AG04450 (cell line): ENCODE data around the gene HTR3B. TPM values are rescaled to one million over a fixed set of nuclear protein-coding genes. Genes with fewer than 3 reads are reported as not detected.
"Not testable (repeated sequence)": the region's sequence is repeated elsewhere in the genome, so short reads cannot be mapped to it uniquely, and the experiment has no call there.

ENCODE experiments used
- CTCF ChIA-PET: fragments of 300-600, 350-600 bp; formaldehyde crosslinking; extraction: SDS; loops from one replicate; lab custom pipeline; 2022; ENCODE audit warnings: antibody characterized with exemption, inconsistent platforms; lab: Charles Lee
- POLR2A ChIA-PET: fragments of 350-600 bp; formaldehyde crosslinking; extraction: SDS; loops from one replicate; lab custom pipeline; 2021; ENCODE audit warnings: antibody characterized with exemption, inconsistent platforms; lab: Yijun Ruan, JAX
- DNase-seq: peaks from one replicate; pipeline ENCODE4 v3.0.0-alpha.2; 2011; ENCODE audit warnings: low read depth, low spot score
- H3K27ac ChIP-seq: one replicate; pipeline ENCODE4 v1.5.1; 2012; ENCODE audit warnings: low read depth, low read length, control low read depth
- H3K27me3 ChIP-seq: one replicate; pipeline ENCODE4 v1.6.0; 2012; ENCODE audit warnings: low read length; ENCODE audit not compliant: control insufficient read depth, insufficient read depth
- H3K4me3 ChIP-seq: 2 replicates; pipeline ENCODE4 v1.5.1; 2011; ENCODE audit warnings: mild to moderate bottlenecking, low read depth, low read length, control low read depth
- H3K9me3 ChIP-seq: 2 replicates; pipeline ENCODE4 v1.5.1; 2012; ENCODE audit warnings: low read length; ENCODE audit not compliant: control insufficient read depth, insufficient read depth
- CTCF ChIP-seq: IDR thresholded peaks from 2 replicates; pipeline ENCODE4 v1.5.1; 2011; ENCODE audit warnings: low read depth, low read length, control low read depth, inconsistent platforms
- polyA plus RNA-seq: library from polyadenylated mRNA; depleted of rRNA; stranded (reverse); fragments of >200 nt; gene quantifications from 2 replicates; pipeline ENCODE4 v1.2.3, GENCODE V29; 2011

The HTR3B gene
- polyA plus RNA-seq, 1 experiment = not detected

DNA sequence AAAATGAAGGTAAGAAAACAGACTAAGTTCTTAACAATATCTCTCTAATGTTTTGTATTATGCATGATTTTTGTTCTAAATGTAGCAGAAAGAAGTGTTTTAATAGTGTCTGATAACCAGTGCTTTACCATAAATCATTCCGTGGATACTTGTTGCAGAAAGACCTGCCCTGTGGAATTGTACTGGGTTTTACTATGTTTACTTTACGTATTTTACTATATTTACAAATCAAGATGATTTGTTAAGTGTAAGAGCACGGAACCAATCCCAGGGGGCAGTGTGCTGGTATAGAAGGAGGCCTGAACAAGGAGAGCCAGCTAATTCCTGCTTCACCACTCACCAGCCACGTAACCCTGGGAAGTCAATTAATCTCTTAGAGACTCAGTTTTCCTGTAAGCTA is 1.4 kb downstream of the HTR3B start:
- H3K27me3 ChIP-seq = no peaks in the 10 kb centered on the region
- CTCF ChIA-PET = interaction anchor here (1.1 to 4.3 kb wide), 5 partner anchors 10 to 357 kb away, joined by 4 to 30 read pairs (median 11); no protein-coding TSS in a partner anchor

DNA sequence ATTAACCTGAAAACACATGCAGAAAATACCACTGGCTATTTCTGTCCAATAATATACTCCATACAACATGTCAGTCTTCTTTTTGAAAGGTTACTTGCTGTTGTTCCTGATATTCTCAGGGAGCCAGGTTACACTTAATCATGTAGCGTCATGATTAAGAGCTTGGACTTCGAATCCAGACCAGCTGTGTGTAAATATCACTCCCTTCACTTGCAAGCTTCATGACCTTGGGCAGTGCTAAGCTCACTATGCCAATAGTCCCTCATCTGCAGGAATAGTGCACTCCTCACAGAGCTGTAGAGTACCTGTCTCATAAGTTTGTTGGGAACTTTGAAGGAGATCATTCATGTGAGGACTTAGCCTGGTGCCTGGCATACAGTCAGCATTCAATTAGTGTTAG is 1.9 kb downstream of the HTR3B start:
- Histone ChIP-seq H3K9me3 (no peaks in the 10 kb centered on the region), H3K27ac (no peak overlapping the region), H3K4me3 (no peak overlapping the region), H3K27me3 (no peaks in the 10 kb centered on the region)
- CTCF ChIA-PET = interaction anchor here (0.9 to 4.3 kb wide), 5 partner anchors 10 to 356 kb away, joined by 3 to 30 read pairs (median 11); no protein-coding TSS in a partner anchor
- POLR2A ChIA-PET = no interaction called here
- DNase-seq = no peak
- TF ChIP-seq CTCF = no peak

More for the DNA sequence above, 1.4 kb downstream of the HTR3B start:
- peak; percentile 8 for DNase-seq
- POLR2A ChIA-PET = no interaction called here
- H3K9me3 ChIP-seq = no peaks in the 10 kb centered on the region
- no peak overlapping the region for H3K4me3 ChIP-seq
- no peak overlapping the region for H3K27ac ChIP-seq
- peak; percentile 36; the same call in 1 of the 2 replicates for TF ChIP-seq CTCF

DNA sequence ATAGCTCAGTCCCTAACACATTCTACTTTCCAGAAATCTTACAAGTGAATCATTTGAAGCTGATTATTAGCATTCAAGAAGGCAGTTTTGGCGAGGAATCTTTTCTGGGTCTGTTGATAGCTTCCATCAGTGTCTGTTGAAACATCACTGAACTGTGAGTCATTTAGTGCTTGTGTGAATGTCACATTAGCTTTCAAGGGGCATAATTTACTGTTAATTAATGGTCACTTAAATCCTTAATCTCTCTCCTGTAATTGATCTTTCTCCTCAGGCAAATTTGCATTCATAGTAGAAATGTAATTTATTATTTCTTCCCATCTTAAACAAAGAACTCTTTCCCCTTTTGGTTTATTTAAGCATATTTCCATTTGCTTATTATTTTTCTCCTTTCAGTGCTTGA is 2.6 kb downstream of the HTR3B start:
- TF ChIP-seq CTCF = no peak
- Histone ChIP-seq H3K9me3 (no peaks in the 10 kb centered on the region), H3K27ac (no peak overlapping the region), H3K4me3 (no peak overlapping the region), H3K27me3 (no peaks in the 10 kb centered on the region)
- POLR2A ChIA-PET = no interaction called here
- CTCF ChIA-PET = interaction anchor here (0.7 to 4.3 kb wide), 5 partner anchors 11 to 355 kb away, joined by 3 to 30 read pairs (median 11); no protein-coding TSS in a partner anchor
- DNase-seq = no peak

DNA sequence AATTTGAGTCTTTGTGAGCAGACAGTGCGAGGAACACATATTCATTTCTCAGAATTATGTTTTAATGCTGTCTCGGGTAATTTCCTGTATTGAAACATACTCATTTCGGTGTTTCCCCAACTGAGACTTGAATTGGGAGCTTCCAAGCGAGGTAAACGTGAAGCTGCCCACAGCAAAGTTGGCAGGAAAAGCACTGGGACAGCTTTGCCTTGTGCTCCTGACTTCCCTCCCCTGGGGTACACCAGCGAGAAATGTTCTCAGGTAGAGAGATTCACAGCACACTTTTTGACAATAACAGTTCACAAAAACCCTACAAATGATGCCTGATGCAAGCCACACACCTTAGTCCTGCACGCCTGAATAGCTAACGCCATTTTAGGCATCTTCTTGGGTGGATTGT is 3.1 kb downstream of the HTR3B start:
- CTCF ChIA-PET = interaction anchor here (2.6 to 4.3 kb wide), 2 partner anchors 11 to 353 kb away, joined by 14 to 30 read pairs; no protein-coding TSS in a partner anchor
- Histone ChIP-seq H3K27ac (no peak overlapping the region), H3K27me3 (no peaks in the 10 kb centered on the region), H3K4me3 (no peak overlapping the region), H3K9me3 (no peaks in the 10 kb centered on the region)
- POLR2A ChIA-PET = no interaction called here
- DNase-seq = no peak
- no peak for TF ChIP-seq CTCF

DNA sequence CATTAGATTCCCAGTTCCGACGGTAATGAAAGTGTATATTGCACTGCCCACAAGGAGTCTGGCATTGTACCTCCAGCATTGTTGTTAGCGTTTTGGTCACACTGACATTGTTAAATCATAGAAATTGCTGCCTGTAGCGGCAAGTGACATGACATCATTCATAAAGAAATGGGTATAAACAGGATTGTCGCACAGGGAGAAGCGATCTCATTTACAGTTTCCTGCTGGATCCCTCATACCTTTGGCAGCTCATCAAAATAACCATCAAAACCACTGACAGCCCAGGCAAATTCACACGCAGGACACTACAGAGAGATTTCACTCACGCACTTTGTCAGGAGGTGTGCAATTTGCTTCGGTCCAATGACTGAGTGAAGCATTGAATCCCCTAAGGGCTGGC is 3.5 kb downstream of the HTR3B start:
- POLR2A ChIA-PET = no interaction called here
- H3K4me3 ChIP-seq = no peak overlapping the region
- TF ChIP-seq CTCF = no peak
- CTCF ChIA-PET = interaction anchor here (2.6 to 4.3 kb wide), 2 partner anchors 12 to 353 kb away, joined by 14 to 30 read pairs; no protein-coding TSS in a partner anchor
- no peak overlapping the region for H3K27ac ChIP-seq
- H3K9me3 ChIP-seq = no peaks in the 10 kb centered on the region
- no peaks in the 10 kb centered on the region for H3K27me3 ChIP-seq
- no peak for DNase-seq

- H3K27ac ChIP-seq, POLR2A ChIA-PET, DNase-seq, H3K27me3 ChIP-seq, H3K4me3 ChIP-seq, H3K9me3 ChIP-seq: not testable (repeated sequence)
- CTCF ChIA-PET = interaction anchor here (1.4 kb wide), 1 partner anchor 15 kb away, joined by 5 read pairs; no protein-coding TSS in a partner anchor
Measured at GRCh38 chr11:113911491-113911890, 6.9 kb downstream of the HTR3B start.
